ENCODE measurements around the gene POU2AF1. TPM values are rescaled to one million over a fixed set of nuclear protein-coding genes. Genes with fewer than 3 reads are reported as not detected.

Gene POU2AF1
- total and polyA plus RNA-seq, 2 of the 13 experiments (the other 11 are each of a cell fraction or from before 2014, with no cell fraction given), result 1.9 to 3.6 TPM

DNA sequence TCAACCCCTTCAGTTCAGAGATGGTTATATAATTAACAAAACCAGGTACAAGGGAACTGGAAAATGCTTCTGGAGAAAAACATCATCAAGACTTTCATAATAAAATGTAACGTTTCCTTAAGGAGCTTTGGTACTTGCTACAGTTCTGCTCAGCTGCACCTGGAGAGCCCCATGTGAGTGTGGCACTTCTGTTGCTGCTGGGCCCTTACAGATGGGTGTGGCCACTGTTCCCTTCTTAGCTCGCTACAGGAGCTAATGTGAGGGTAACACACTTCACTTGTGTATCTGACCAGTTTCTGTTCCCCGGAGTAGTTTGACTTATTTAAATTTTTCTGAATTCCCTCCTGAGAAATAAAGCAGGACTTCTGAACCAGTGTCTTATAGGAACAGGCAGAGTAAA lies 76.8 kb downstream of the POU2AF1 start:
- H4K20me1 ChIP-seq (ENCODE audit: insufficient read depth, low read length), result no peaks in the 10 kb centered on the region
- H2AFZ ChIP-seq (ENCODE audit: low read length), result no peak overlapping the region
- H3K27ac ChIP-seq (ENCODE audit: extremely low read length, insufficient read depth, low read length), result no peak overlapping the region
- no peaks in the 10 kb centered on the region for H3K36me3 ChIP-seq (replicated peaks in 1 of 2; ENCODE audit: control insufficient read depth in 1 of 2, insufficient read depth in 2 of 2, low read length in 2 of 2)
- ATAC-seq (no peak), DNase-seq (ENCODE audit: low spot score) (no peak), FAIRE-seq (no peak)
- ChIA-PET POLR2A (interaction anchor here (0.8 to 6.9 kb wide), 2 partner anchors 18 to 33 kb away, joined by 3 to 102 read pairs; no protein-coding TSS in a partner anchor), CTCF (ENCODE audit: low intra/inter-chr PET ratio, low total read pairs) (interaction anchor here (5.7 kb wide), 1 partner anchor 121 kb away, joined by 51 read pairs; no protein-coding TSS in a partner anchor)
- in situ Hi-C loops (cut with HindIII; ENCODE audit: extremely low pct_ligation_motif_present, low pct_unique_long_range_greater_than_20kb) (no loop called here), intact Hi-C loops (cut with micrococcal nuclease; ENCODE audit: unreplicated experiment) (no loop called here)
- no peaks in the 10 kb centered on the region for H3K27me3 ChIP-seq (ENCODE audit: control insufficient read depth in 1 of 2, insufficient read depth in 2 of 2, low read length in 2 of 2)
- peaks cover 74% of the 10 kb centered on the region for H3K4me1 ChIP-seq (ENCODE audit: insufficient read depth, low read length)
- no peaks in the 10 kb centered on the region for H3K9me3 ChIP-seq (ENCODE audit: low read length)
- no peak overlapping the region for H3K9ac ChIP-seq (ENCODE audit: insufficient read depth, low read depth, low read length)
- 59% methylated on average over 3 of the region's 3 CpGs for WGBS (ENCODE audit: low lambda C conversion rate)
- H3K79me2 ChIP-seq (ENCODE audit: insufficient read depth, low read length), result peaks cover 16% of the 10 kb centered on the region
- H3K4me3 ChIP-seq (replicated peaks in 1 of 3; ENCODE audit: insufficient read depth in 1 of 3, low read depth in 2 of 3, low read length in 3 of 3), result no peak overlapping the region
- H3K4me2 ChIP-seq (ENCODE audit: low read depth, low read length), result no peak overlapping the region
- no TSS peak for BruUV-seq (replicated peaks)
- TF ChIP-seq PHF20 (CRISPR knock-in tag; IDR thresholded peaks at IDR 0.05), result no peak
- no peak for TF ChIP-seq ZNF138 (CRISPR knock-in tag; IDR thresholded peaks at IDR 0.05; ENCODE audit: low read depth)
- no peak for TF ChIP-seq JUN (CRISPR knock-in tag; IDR thresholded peaks at IDR 0.05)

Small RNAs within 50 kb of the gene (microRNA-seq; reads per million reads assigned to microRNA genes)
- gene MIR4491, result not detected

Small RNAs within 50 kb of the gene (small RNA-seq; reads per million reads assigned to genes)
- gene MIR4491 (ENCODE audit: insufficient read depth in 2 of 3, insufficient read length in 3 of 3, low read depth in 2 of 3, low replicate concordance in 1 of 3) (0 reads per million in 3 experiments), gene RNU2-60P (ENCODE audit: insufficient read depth in 2 of 3, insufficient read length in 3 of 3, low read depth in 2 of 3, low replicate concordance in 1 of 3) (0.51 to 31.9 (median 1.3) reads per million in 3 experiments)

Other genes with a start within 250 kb of the POU2AF1 start
- gene POU2AF2, start 133.6 kb downstream of the POU2AF1 start, total RNA-seq (2016; rRNA removed; fragmentation: Illumina TruSeq; extraction: Trizol), result not detected in 2 replicates
- gene POU2AF2, start 133.6 kb downstream of the POU2AF1 start, polyA plus RNA-seq (2011; rRNA removed), result 0.11 and 0.12 TPM in 2 replicates
- 4.9 and 7.8 TPM in 2 replicates for gene POU2AF3, start 80.7 kb downstream of the POU2AF1 start, total RNA-seq (2016; rRNA removed; fragmentation: Illumina TruSeq; extraction: Trizol)
- gene POU2AF3, start 80.7 kb downstream of the POU2AF1 start, polyA plus RNA-seq (2011; rRNA removed), result 70.7 and 71.2 TPM in 2 replicates
- not detected in 2 replicates for gene BTG4, start 133.1 kb upstream of the POU2AF1 start, total RNA-seq (2016; rRNA removed; fragmentation: Illumina TruSeq; extraction: Trizol)
- gene BTG4, start 133.1 kb upstream of the POU2AF1 start, polyA plus RNA-seq (2011; rRNA removed), result not detected in 2 replicates
- gene HOATZ, start 135.5 kb upstream of the POU2AF1 start, total RNA-seq (2016; rRNA removed; fragmentation: Illumina TruSeq; extraction: Trizol), result not detected in 2 replicates
- not detected in 2 replicates for gene HOATZ, start 135.5 kb upstream of the POU2AF1 start, polyA plus RNA-seq (2011; rRNA removed)
- gene LAYN, start 161.4 kb upstream of the POU2AF1 start, total RNA-seq (2016; rRNA removed; fragmentation: Illumina TruSeq; extraction: Trizol), result not detected in 2 replicates
- 0.17 and 0.29 TPM in 2 replicates for gene LAYN, start 161.4 kb upstream of the POU2AF1 start, polyA plus RNA-seq (2011; rRNA removed)
- 8.1 and 11.0 TPM in 2 replicates for gene SIK2, start 223.2 kb upstream of the POU2AF1 start, total RNA-seq (2016; rRNA removed; fragmentation: Illumina TruSeq; extraction: Trizol)
- 11.5 and 15.4 TPM in 2 replicates for gene SIK2, start 223.2 kb upstream of the POU2AF1 start, polyA plus RNA-seq (2011; rRNA removed)